NCI-H345 (cell line): ENCODE results near the gene CCDC201.
A peak's percentile ranks its signal among the peaks of the same experiment; 100 is the strongest.

ENCODE experiments used
- DNase-seq: peaks from one replicate; lab custom pipeline; 2025; lab: John Stamatoyannopoulos, UW

The CCDC201 gene

DNA sequence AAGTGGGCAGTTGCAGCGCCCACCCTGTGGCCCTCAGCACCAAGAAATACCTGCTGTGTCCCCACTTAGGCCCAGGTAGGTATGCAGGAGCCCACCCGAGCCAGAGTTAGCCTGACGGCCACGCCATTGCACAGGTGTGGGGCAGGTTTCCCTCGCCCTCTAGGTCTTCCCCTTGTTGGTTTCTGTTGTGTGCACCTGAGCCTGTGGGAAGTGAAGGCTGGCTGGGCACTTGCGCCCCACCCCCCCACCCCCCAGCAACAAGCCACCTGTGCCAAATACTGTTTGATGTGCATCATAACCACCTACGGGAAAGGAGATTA lies at the start of gene CCDC201:
CCDC201 (minus strand) TSS at position 48 of the 320 bp plus-strand sequence. CDS start 75 bp downstream, outside the sequence.
- no peak for DNase-seq

DNA sequence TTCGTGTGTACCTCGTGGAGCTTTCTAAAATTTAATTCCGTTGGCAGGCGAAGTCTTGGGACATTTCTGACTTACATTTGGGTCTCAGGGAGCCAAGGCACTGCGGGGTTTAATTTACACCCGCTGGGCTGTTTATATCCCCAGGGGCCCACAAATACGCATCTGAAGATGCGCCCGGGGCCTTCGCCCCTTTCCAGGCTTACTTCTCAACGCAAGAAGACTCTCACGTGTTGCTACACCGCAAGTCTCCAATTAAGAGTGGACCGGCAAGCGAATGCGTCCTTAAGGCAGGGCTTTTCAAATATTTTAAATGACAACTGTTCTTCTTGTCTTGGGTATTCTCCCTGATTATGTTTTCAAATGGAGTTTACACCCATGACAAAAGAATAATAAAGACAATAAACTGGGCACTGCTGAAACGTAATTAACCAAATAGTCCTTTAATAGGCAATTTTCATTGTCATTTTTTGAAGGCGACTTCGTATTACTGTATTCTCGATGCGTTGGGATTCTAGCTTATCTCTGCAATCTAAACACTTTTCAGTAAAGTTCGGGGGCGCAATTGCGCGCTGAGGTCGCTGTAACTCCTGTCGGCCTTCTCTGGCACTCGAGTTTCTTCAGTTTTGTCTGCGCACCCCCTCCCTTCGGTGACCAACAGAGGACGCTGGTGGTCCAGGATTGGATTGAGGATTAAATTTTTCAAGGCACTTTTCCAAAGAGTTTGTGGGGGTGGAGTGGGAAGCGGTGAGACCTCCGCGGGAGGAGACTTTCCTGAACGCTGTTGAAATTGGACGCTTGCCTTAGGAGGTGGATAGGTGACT lies 49.0 kb upstream of the CCDC201 start:
- peak; percentile 13 for DNase-seq

DNA sequence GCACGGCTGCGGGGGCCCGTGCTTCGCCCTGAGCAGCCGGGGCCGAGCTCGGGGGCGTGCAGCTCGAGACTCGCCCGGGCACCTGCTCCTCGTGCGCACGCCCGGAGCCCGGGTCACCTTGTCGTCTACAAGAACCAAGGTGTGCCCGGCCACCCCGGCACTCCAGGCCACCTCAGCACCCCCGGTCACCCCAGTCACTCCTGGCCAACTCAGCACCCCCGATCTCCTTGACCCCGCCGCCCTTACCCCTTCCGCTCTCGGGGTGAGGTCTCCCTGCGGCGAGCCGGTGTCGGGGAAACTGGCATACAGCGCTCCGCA lies 48.5 kb upstream of the CCDC201 start:
- DNase-seq = no peak

DNA sequence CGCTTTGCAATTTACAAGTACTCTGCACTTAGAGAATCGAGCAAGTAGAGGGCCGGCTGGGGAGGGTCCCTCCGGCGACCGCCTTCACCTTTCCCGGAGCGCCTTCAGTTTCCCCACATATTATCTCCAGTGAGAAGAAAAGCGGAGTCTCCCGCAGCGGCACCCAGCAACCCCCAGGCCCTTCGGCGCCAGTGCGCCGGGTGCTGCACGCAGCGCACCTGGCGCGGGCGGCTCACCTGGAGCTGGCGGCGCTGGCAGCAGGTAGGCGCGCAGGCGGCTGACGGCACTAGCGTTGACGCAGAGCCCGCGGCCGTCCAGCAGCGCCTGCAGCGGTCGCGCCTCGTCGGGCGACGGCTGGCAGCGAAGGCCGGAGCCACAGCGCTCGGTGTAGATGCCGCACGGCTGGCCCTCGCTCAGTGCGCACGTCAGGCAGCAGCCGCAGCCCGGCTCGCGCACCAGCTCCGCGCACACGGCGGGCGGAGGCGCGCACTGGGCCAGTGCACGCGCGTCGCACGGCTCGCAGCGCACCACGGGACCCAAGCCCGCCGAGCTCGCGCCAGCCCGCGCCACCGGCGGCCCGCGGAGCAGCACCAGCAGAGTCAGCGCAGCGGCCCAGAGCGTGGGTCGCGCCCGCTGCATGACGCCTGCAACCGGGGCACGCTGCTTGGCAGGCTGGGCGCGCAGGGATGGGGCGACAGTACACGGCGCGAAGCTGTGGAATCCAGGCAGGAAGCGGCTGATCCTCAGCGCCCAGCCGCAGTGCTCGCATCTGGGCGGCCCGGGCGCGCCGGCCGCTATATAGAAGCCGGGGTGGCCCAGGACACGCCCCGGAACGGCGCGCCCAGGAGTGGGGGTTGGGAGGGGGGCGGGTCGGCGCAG lies 47.9 kb upstream of the CCDC201 start, which contains the start of gene IGFBP3:
IGFBP3 (minus strand) TSS at position 771 of the 879 bp plus-strand sequence; CDS start at position 639, 132 bp downstream.
- DNase-seq = peak; percentile 43

- DNase-seq = no peak
Measured at GRCh38 chr7:45919993-45920459, 47.1 kb upstream of the CCDC201 start.

DNA sequence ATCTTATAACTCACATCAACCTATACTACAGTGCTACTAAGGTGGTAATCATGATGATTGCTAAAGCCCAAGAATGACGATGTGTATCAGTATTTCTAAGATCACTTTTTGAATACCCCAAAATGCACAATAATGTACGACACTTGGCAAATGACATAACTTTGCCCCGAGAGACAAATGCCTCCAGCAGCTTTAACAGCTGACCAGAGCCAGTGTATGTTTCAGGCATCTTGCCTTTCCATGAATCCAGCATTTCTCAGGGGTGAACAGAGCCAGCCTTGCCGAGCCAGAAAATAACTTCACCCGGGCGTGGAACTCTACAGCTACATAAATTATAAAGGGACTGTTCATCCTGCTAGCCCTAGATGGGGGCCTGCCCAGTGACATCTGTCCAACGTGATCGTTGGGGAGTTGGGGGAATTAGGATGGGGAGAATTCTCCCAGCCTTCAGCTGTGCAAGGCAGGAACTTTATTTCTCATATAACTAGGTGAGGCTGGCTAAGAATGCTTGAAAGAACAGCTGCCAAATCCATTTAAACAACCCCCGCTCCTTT lies 46.4 kb upstream of the CCDC201 start:
- DNase-seq = no peak

GRCh38 chr7:45918556-45918955 lies 45.7 kb upstream of the CCDC201 start:
- DNase-seq = no peak

GRCh38 chr7:45917658-45918057 lies 44.8 kb upstream of the CCDC201 start:
- peak; percentile 54 for DNase-seq

GRCh38 chr7:45917064-45917463 lies 44.2 kb upstream of the CCDC201 start:
- DNase-seq = no peak

DNA sequence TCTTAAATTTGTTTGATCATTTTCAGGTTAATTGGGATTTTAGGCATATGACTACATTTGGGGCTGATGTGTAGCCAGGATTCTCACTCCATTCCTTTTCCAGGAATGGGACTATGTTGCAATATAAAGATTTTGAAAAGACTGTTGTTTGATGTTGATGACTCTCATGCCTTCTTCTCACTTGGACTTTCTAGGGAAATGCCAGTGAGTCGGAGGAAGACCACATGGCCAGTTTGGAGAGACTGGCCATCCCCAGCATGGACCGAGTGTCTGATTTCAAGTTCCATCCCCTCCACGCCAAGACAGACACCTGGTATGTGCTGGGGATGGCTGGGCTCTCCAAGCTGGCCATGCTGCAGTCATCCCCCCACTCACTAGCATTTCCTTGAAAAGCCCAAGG lies 42.7 kb upstream of the CCDC201 start:
- no peak for DNase-seq

- no peak for DNase-seq
Measured at GRCh38 chr7:45914911-45915310, 42.0 kb upstream of the CCDC201 start.

DNA sequence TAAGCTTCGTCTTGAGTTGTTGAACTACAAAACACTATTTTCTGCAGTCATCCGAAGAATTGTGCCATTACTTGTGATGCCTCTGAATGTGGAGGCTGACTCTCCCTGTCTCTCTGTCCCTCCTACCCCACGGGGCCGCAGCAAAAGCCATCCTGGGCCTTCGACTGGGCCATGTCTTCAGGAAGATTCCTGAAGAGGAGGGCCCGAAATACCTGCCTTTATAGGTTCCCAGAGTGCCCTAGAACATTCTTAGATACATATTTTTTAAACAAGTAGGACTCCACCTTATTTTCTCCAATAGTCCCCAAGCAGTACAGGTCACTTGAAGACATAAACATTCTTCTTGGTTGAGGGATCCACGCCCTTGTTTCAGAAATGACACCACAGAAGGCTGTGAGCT lies 40.1 kb upstream of the CCDC201 start:
- DNase-seq = no peak

- DNase-seq = no peak
Measured at GRCh38 chr7:45911311-45911710, 38.4 kb upstream of the CCDC201 start.

DNA sequence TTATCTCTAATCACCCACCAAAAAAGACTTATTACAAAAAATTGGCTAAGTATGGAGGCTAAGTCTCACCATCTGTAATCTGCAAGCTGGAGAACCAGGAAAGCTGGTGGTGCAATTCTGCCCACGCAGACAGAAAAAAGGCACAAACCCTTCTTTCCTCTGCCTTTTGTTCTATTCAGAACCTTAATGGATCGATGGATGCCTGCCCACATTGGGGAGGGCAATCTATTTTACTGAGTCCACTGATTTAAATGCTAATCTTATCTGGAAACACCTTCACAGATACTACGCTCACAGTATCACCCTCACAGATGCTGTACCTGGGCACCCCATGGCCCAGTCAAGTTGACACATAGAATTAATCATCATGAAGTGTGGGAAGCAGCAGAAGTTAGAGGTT lies 38.0 kb upstream of the CCDC201 start:
- DNase-seq = no peak

GRCh38 chr7:45909561-45909960 lies 36.7 kb upstream of the CCDC201 start:
- DNase-seq = no peak

GRCh38 chr7:45902820-45903219 lies 29.9 kb upstream of the CCDC201 start:
- no peak for DNase-seq

- no peak for DNase-seq
Measured at GRCh38 chr7:45901566-45901965, 28.7 kb upstream of the CCDC201 start.

GRCh38 chr7:45898222-45898621 lies 25.3 kb upstream of the CCDC201 start:
- no peak for DNase-seq

DNA sequence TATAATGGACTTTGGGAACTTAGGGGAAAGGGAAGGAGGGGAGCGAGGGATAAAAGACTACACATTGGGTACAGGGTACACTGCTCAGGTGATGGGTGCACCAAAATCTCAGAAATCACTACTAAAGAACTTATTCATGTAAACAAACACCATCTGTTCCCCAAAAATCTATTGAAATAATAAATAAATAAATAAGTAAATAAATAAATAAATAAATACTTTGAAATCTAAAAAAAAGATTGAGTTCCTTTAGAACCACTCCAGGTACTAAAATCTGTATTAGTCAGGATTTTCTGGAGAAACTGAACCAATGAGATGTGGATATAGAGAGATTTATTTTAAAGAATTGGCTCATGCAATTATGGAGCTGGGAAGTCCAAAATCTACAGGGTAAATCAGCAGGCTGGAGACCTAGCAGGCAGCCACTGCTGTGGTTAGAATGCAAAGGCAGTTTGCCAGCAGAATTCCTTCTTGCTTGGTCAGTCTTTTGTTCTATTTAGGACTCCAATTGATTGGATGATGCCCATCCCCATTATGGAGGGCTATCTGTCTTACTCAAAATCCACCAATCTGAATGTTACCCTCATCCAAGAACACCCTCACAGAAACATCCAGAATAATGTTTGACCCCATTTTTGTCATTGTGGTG lies 24.3 kb upstream of the CCDC201 start:
- no peak for DNase-seq

- DNase-seq = no peak
Measured at GRCh38 chr7:45894665-45895062, 21.8 kb upstream of the CCDC201 start.

GRCh38 chr7:45893996-45894664 lies 21.2 kb upstream of the CCDC201 start:
- DNase-seq = no peak
